OCI-LY1 (cell line): Measurements from ENCODE around the gene LNX1.

ENCODE experiments used
- H2AFZ ChIP-seq: fragments of 200-600 bp; sonication (generic), shearing (Covaris generic); 2 replicates; pipeline ENCODE4 v1.6.0; 2014; ENCODE audit warnings: antibody characterized with exemption, mild to moderate bottlenecking, low read length
- H3F3A ChIP-seq: fragments of 200-600 bp; sonication (generic), shearing (Covaris generic); 2 replicates; pipeline ENCODE4 v1.6.0; 2014; ENCODE audit warnings: mild to moderate bottlenecking, antibody characterized with exemption, low read length, moderate library complexity; ENCODE audit not compliant: insufficient read depth
- H3K27ac ChIP-seq: fragments of 200-600 bp; sonication (generic); 2 replicates; pipeline ENCODE4 v1.5.1; 2014; ENCODE audit warnings: low read length, mixed run types, mild to moderate bottlenecking, low read depth; ENCODE audit not compliant: poor library complexity, severe bottlenecking
- H3K27me3 ChIP-seq: fragments of 200-600 bp; sonication (generic); 2 replicates; pipeline ENCODE4 v1.6.0; 2014; ENCODE audit warnings: antibody characterized with exemption, mild to moderate bottlenecking, low read length, moderate library complexity; ENCODE audit not compliant: insufficient read depth
- H3K36me3 ChIP-seq: fragments of 200-600 bp; sonication (generic); 2 replicates; pipeline ENCODE4 v1.6.1; 2014; ENCODE audit warnings: mild to moderate bottlenecking, antibody characterized with exemption, low read length, moderate library complexity, mixed read lengths; ENCODE audit not compliant: insufficient read depth
- H3K4me1 ChIP-seq: fragments of 200-600 bp; sonication (generic); 2 replicates; pipeline ENCODE4 v1.5.1; 2014; ENCODE audit warnings: mild to moderate bottlenecking, low read length, moderate library complexity; ENCODE audit not compliant: insufficient read depth, severe bottlenecking
- H3K4me2 ChIP-seq: fragments of 200-600 bp; sonication (generic), shearing (Covaris generic); 2 replicates; pipeline ENCODE4 v1.6.1; 2014; ENCODE audit warnings: low read length
- H3K4me3 ChIP-seq: fragments of 200-600 bp; sonication (generic); 2 replicates; pipeline ENCODE4 v1.5.1; 2014; ENCODE audit warnings: low read length, low read depth, mild to moderate bottlenecking, mixed read lengths; ENCODE audit not compliant: poor library complexity, severe bottlenecking
- H3K79me2 ChIP-seq: fragments of 200-600 bp; shearing (Covaris generic); 2 replicates; pipeline ENCODE4 v1.6.1; 2016; ENCODE audit warnings: mixed run types, low read length, mixed read lengths; ENCODE audit not compliant: insufficient read depth
- H3K9ac ChIP-seq: fragments of 200-600 bp; sonication (generic), shearing (Covaris generic); 2 replicates; pipeline ENCODE4 v1.6.1; 2014; ENCODE audit warnings: mild to moderate bottlenecking, low read length, mixed read lengths
- H3K9me2 ChIP-seq: fragments of 200-600 bp; sonication (generic), shearing (Covaris generic); 2 replicates; pipeline ENCODE4 v1.6.1; 2014; ENCODE audit warnings: low read depth, mild to moderate bottlenecking, low read length, mixed read lengths
- H3K9me3 ChIP-seq: fragments of 200-600 bp; shearing (Covaris generic); 2 replicates; pipeline ENCODE4 v1.6.1; 2014; ENCODE audit warnings: low read length, mixed read lengths
- H4K20me1 ChIP-seq: fragments of 200-600 bp; sonication (generic), shearing (Covaris generic); 2 replicates; pipeline ENCODE4 v1.6.0; 2016; ENCODE audit warnings: mild to moderate bottlenecking, low read length; ENCODE audit not compliant: insufficient read depth
- EZH2 ChIP-seq: fragments of 200-600 bp; sonication (generic), shearing (Covaris generic); IDR thresholded peaks from 2 replicates; pipeline ENCODE4 v1.8.0; 2017; ENCODE audit warnings: borderline replicate concordance, mixed run types, mild to moderate bottlenecking, antibody characterized with exemption, low read length, moderate library complexity, mixed read lengths
- TF ChIP-seq, protein P1 (sequence below): fragments of 200-600 bp; sonication (generic), shearing (Covaris generic); IDR thresholded peaks from 2 replicates; pipeline ENCODE4 v1.5.1; 2017; ENCODE audit warnings: mild to moderate bottlenecking, antibody characterized with exemption, low read length, moderate library complexity, mixed read lengths

Gene LNX1

GRCh38 chr4:53574528-53574927, 16.8 kb downstream of the LNX1 start:
- no peaks in the 10 kb centered on the region for H3K9me2 ChIP-seq
- H3F3A ChIP-seq, result no peaks in the 10 kb centered on the region
- no peaks in the 10 kb centered on the region for H3K9me3 ChIP-seq
- H3K27ac ChIP-seq, result no peak overlapping the region
- H3K4me1 ChIP-seq, result no peaks in the 10 kb centered on the region
- H3K36me3 ChIP-seq, result no peaks in the 10 kb centered on the region
- no peak overlapping the region for H3K9ac ChIP-seq
- no peak overlapping the region for H3K4me2 ChIP-seq
- H3K4me3 ChIP-seq, result no peak overlapping the region
- TF ChIP-seq, protein P1, sequence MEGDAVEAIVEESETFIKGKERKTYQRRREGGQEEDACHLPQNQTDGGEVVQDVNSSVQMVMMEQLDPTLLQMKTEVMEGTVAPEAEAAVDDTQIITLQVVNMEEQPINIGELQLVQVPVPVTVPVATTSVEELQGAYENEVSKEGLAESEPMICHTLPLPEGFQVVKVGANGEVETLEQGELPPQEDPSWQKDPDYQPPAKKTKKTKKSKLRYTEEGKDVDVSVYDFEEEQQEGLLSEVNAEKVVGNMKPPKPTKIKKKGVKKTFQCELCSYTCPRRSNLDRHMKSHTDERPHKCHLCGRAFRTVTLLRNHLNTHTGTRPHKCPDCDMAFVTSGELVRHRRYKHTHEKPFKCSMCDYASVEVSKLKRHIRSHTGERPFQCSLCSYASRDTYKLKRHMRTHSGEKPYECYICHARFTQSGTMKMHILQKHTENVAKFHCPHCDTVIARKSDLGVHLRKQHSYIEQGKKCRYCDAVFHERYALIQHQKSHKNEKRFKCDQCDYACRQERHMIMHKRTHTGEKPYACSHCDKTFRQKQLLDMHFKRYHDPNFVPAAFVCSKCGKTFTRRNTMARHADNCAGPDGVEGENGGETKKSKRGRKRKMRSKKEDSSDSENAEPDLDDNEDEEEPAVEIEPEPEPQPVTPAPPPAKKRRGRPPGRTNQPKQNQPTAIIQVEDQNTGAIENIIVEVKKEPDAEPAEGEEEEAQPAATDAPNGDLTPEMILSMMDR, result no peak
- TF ChIP-seq EZH2, result no peak
- no peaks in the 10 kb centered on the region for H3K27me3 ChIP-seq
- no peaks in the 10 kb centered on the region for H4K20me1 ChIP-seq
- H3K79me2 ChIP-seq, result no peaks in the 10 kb centered on the region
- H2AFZ ChIP-seq, result no peak overlapping the region

- no peaks in the 10 kb centered on the region for H3K9me3 ChIP-seq
- TF ChIP-seq, protein P1, result no peak
- no peak for TF ChIP-seq EZH2
- H3K27me3 ChIP-seq, result no peaks in the 10 kb centered on the region
- no peaks in the 10 kb centered on the region for H4K20me1 ChIP-seq
- no peak overlapping the region for H3K4me3 ChIP-seq
- H3K4me1 ChIP-seq, result no peaks in the 10 kb centered on the region
- H3K4me2 ChIP-seq, result no peak overlapping the region
- no peaks in the 10 kb centered on the region for H3F3A ChIP-seq
- H3K36me3 ChIP-seq, result no peaks in the 10 kb centered on the region
- no peaks in the 10 kb centered on the region for H3K9me2 ChIP-seq
- no peak overlapping the region for H3K9ac ChIP-seq
- no peaks in the 10 kb centered on the region for H3K79me2 ChIP-seq
- no peak overlapping the region for H2AFZ ChIP-seq
- H3K27ac ChIP-seq, result no peak overlapping the region
These were observed 17.6 kb downstream of the LNX1 start for GRCh38 chr4:53573696-53574095.

DNA sequence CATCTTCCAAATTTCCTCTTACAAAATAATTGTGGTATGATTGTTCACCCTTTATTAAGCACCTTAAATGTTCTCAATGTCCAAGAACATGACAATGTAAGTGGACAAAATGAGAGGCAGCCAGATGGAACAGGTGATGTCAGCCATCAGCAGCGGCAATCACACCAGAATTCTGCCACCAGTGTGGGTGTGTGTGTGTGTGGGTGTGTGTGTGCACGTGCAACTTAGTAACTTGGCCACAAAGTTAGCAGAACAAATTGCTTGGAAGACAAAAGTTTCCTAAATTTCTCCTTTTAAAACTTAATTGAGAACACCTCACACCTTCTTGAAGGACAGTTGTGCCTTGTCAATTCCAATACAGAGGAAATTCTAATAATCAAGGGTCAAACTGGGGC, 18.7 kb downstream of the LNX1 start:
- Histone ChIP-seq H3K36me3 (no peaks in the 10 kb centered on the region), H3K79me2 (no peaks in the 10 kb centered on the region), H3K4me1 (no peaks in the 10 kb centered on the region), H3K4me2 (no peak overlapping the region), H3K4me3 (no peak overlapping the region), H3K9me3 (no peaks in the 10 kb centered on the region), H2AFZ (no peak overlapping the region), H4K20me1 (no peaks in the 10 kb centered on the region), H3F3A (no peaks in the 10 kb centered on the region), H3K9me2 (no peaks in the 10 kb centered on the region), H3K27me3 (no peaks in the 10 kb centered on the region), H3K27ac (no peak overlapping the region), H3K9ac (no peak overlapping the region)
- TF ChIP-seq, protein P1, result no peak
